NT2/D1 (cell line): ENCODE measurements around the gene LANCL1.

Source experiments
- SUZ12 ChIP-seq: IDR thresholded peaks from 2 replicates; pipeline ENCODE4 v1.6.1; 2011; ENCODE audit not compliant: insufficient read length, insufficient read depth; ENCODE audit errors: extremely low read depth
- YY1 ChIP-seq: IDR thresholded peaks from 2 replicates; pipeline ENCODE4 v1.6.1; 2011; ENCODE audit not compliant: insufficient read length, insufficient read depth
- ZNF274 ChIP-seq: IDR thresholded peaks from 2 replicates; pipeline ENCODE4 v1.6.1; 2011; ENCODE audit warnings: mild to moderate bottlenecking, low read depth, low read length

- TF ChIP-seq ZNF274 (no peak), SUZ12 (no peak), YY1 (no peak)
These were observed 15.2 kb downstream of the LANCL1 start for GRCh38 chr2:210461401-210461800.
